Measurements from ENCODE around the gene GRAMD4.

The GRAMD4 gene

DNA sequence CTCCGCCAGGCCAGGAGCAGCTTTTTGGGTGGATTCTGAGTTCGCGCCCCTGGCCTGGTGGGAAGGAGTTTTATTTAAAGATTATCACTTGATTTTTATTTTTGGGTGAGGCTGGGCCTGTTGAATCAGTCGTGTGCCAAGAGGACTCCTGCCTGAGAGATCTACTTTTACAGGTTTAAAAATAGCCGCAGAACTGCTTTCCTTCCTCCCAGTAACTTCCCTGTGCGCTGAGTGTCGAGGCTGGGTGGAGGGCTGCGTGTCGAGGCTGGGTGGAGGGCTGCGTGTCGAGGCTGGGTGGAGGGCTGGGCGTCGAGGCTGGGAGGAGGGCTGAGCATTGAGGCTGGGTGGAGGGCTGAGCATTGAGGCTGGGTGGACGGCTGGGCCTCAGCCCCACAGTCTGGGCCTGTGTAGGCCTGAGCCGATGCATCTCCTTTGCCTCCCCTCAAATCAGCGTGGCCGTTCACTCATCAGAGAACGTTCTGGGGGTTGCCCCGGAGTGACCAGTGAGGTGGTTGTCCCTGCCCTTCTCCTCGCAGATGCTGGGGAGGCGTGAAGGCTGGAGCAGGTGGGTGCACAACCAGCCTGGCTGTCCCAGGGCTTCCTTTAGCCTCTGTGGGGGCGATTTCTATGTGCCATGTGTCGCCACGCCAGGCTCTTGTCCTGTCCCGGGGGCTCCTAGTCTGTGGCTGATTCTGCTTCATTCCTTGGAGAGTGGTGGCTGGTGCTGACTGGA lies 30.1 kb downstream of the GRAMD4 start:
- peaks cover 8% of the 10 kb centered on the region for H3K36me3 Mint-ChIP-seq (ENCODE audit: low read depth)
- H3K27me3 Mint-ChIP-seq (ENCODE audit: low read depth): no peaks in the 10 kb centered on the region
- H3K9me3 Mint-ChIP-seq: no peaks in the 10 kb centered on the region
- H3K4me3 Mint-ChIP-seq: no peak overlapping the region
- H3K27ac Mint-ChIP-seq: peak overlapping the region; percentile 53 to 86 (median 81)
- peaks cover 41% of the 10 kb centered on the region for H3K4me1 Mint-ChIP-seq
- TF ChIP-seq, protein P1, sequence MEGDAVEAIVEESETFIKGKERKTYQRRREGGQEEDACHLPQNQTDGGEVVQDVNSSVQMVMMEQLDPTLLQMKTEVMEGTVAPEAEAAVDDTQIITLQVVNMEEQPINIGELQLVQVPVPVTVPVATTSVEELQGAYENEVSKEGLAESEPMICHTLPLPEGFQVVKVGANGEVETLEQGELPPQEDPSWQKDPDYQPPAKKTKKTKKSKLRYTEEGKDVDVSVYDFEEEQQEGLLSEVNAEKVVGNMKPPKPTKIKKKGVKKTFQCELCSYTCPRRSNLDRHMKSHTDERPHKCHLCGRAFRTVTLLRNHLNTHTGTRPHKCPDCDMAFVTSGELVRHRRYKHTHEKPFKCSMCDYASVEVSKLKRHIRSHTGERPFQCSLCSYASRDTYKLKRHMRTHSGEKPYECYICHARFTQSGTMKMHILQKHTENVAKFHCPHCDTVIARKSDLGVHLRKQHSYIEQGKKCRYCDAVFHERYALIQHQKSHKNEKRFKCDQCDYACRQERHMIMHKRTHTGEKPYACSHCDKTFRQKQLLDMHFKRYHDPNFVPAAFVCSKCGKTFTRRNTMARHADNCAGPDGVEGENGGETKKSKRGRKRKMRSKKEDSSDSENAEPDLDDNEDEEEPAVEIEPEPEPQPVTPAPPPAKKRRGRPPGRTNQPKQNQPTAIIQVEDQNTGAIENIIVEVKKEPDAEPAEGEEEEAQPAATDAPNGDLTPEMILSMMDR (IDR thresholded peaks at IDR 0.05; ENCODE audit: unreplicated experiment in 3 of 3): no peak

DNA sequence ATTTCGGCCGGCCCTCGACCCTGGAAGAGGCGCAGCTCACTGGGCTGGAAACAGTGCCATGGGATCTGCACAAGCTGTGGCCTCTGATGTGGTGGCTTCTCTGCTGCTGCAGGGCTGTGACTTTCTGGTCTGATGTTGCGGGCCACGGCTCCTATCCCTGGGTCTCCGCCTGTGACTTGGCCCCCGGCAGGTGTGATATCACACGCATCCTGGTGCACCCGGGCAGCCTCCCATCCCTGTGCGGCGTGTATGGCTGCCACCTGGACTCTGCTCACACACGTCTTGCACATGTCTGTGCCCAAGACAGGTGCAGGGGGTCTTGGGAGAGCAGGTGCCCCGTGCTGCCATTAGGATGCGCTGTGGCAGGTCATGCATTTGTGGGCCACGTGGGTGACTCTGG lies 31.1 kb downstream of the GRAMD4 start:
- Mint-ChIP-seq H3K9me3 (no peaks in the 10 kb centered on the region), H3K4me3 (no peak overlapping the region), H3K27ac (peak overlapping the region in 1 of 3 experiments; percentile 53), H3K36me3 (ENCODE audit: low read depth) (peaks cover 8% of the 10 kb centered on the region), H3K27me3 (ENCODE audit: low read depth) (no peaks in the 10 kb centered on the region), H3K4me1 (peaks cover 41% of the 10 kb centered on the region)
- TF ChIP-seq, protein P1 (IDR thresholded peaks at IDR 0.05; ENCODE audit: unreplicated experiment in 3 of 3): no peak

DNA sequence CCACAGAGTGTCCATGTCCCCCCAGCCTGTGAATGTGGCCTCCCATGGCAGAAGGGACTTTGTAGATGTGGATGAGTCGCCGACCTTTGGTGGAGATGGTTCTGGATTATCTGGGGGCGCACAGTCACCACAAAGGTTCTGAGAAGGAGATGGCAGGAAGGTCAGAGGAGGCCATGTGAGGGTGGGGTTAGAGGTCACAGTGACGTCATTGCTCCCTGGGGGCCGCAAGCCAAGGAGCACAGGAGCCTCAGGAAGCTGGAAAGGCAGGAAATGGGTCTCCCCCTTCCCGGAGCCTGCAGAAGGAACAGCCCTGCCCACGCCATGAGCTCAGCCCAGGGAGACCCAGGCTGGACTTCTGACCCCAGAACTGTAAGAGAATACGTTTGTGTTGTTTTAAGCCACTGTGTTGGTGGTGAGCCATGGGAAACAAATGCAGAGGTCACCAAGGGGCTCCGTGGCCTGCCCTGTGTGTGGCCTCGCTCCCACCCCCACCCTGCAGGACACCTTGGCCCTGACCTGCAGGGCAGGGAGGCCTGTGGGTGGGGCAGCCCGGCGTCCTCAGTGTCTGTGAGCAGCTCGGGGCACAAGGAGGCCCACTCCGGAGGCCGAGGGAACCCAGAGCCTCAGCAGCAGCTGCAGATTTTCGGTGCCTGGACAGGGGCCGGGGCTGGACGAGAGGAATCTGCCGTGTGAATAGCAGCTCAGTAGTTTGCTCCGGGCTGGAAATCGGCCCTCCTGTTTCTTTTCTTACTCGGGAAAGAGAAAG lies 32.1 kb downstream of the GRAMD4 start:
- Mint-ChIP-seq H3K9me3 (no peaks in the 10 kb centered on the region), H3K27ac (peak overlapping the region; percentile 58 to 80 (median 75)), H3K4me1 (peaks cover 33% of the 10 kb centered on the region)

DNA sequence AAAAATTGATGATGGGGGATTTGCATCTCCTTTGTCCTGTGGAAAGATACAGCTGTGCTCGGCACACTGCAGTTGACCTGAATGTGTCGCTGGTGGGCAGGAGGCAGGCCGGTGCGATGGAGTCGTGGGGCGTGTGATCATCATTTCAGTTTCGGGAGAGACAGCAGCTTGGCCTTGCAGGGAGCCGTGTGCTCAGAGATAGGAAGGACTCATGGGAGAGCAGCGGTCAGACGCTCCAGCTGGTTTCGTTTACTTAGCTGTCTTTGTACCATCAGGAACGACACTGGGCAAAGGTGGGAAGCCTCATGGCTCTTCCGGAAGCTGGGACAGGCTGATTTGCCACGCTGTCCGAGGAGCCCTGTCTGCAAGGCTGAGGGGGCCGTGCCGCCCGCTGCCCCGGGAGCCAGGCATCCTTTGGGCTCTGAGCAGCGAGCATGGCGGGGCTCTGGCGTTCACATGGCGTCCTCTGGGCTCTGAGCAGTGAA lies 32.7 kb downstream of the GRAMD4 start:
- H3K4me1 Mint-ChIP-seq: peaks cover 33% of the 10 kb centered on the region

More for the DNA sequence above, 32.1 kb downstream of the GRAMD4 start:
- peaks cover under 1% of the 10 kb centered on the region for H3K36me3 Mint-ChIP-seq (ENCODE audit: low read depth)
- peak overlapping the region in 1 of 3 experiments; percentile 52 for H3K4me3 Mint-ChIP-seq
- TF ChIP-seq, protein P1 (IDR thresholded peaks at IDR 0.05; ENCODE audit: unreplicated experiment in 3 of 3): no peak
- H3K27me3 Mint-ChIP-seq (ENCODE audit: low read depth): no peaks in the 10 kb centered on the region

DNA sequence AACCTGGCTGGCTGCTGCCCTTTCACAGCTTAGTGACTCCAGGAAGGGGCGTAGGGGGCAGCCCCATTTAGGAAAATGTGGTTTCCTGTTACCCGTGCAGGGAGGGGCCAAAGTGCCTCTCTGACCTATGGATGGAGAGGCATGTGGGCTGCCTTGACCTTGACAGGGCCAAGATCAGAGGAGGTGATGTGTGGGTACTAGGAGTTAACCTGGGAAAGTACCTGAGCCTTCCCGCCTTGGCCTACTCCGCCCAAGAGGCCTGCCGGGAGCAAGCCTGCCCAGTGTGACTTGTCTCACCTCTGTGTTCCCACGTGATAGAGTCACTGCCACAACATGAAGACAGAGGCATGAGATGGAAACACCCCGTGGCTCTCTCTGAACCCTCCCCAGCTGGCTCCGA lies 33.4 kb downstream of the GRAMD4 start:
- Mint-ChIP-seq H3K27ac (no peak overlapping the region), H3K9me3 (no peaks in the 10 kb centered on the region), H3K4me1 (peaks cover 33% of the 10 kb centered on the region), H3K36me3 (ENCODE audit: low read depth) (no peaks in the 10 kb centered on the region), H3K4me3 (no peak overlapping the region), H3K27me3 (ENCODE audit: low read depth) (no peaks in the 10 kb centered on the region)
- TF ChIP-seq, protein P1 (IDR thresholded peaks at IDR 0.05; ENCODE audit: unreplicated experiment in 3 of 3): no peak

More for the DNA sequence above, 32.7 kb downstream of the GRAMD4 start:
- TF ChIP-seq, protein P1 (IDR thresholded peaks at IDR 0.05; ENCODE audit: unreplicated experiment in 3 of 3): no peak
- peak overlapping the region in 2 of 3 experiments; percentile 1 to 52 for H3K4me3 Mint-ChIP-seq
- H3K27me3 Mint-ChIP-seq (ENCODE audit: low read depth): no peaks in the 10 kb centered on the region
- H3K27ac Mint-ChIP-seq: peak overlapping the region; percentile 58 to 80 (median 75)
- no peaks in the 10 kb centered on the region for H3K36me3 Mint-ChIP-seq (ENCODE audit: low read depth)
- H3K9me3 Mint-ChIP-seq: no peaks in the 10 kb centered on the region

Data from nephron (organoid).